Measurements from ENCODE around the gene CDK5R1.
A peak's percentile ranks its signal among the peaks of the same experiment; 100 is the strongest.

CDK5R1 gene

DNA sequence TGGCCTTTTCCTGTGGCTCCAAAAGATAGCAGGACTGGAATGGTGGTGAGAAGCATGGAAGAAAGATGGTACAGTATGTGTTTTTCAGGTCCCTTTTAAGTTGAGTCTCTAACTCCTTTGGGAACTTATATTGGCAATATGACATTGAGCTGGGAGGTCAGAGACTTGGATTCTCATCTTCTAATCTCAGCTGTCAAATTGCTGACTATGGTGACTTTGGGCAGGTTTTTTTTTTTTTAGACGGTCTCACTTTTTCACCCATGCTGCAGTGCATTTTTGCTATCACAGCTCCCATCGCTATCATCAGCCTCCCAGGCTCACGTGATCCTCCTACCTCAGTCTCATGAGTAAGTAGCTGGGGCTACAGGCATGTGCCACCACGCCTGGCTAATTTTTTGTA, 15.1 kb upstream of the CDK5R1 start:
- no peak for DNase-seq (ENCODE audit: low read depth, low spot score)

DNA sequence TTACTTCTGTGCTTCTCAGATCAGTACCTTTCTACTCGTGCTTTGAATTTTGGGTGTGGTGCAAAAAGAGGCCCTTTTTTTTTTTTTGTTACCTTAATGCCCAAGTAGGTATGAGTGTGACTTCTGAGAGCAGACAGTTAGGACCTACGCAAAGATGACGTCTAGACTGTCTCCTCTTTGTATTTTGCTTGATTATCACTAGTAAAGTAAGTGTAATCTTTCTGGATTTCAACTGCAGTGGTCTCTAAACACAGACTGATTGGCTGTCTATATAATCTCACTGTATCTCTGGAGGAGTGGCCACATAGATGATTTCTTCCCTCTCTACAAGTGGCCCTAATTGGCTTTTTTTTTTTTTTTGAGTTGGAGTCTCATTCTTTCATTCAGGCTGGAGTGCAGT, 11.5 kb upstream of the CDK5R1 start:
- no peak for DNase-seq (ENCODE audit: low read depth, low spot score)

DNA sequence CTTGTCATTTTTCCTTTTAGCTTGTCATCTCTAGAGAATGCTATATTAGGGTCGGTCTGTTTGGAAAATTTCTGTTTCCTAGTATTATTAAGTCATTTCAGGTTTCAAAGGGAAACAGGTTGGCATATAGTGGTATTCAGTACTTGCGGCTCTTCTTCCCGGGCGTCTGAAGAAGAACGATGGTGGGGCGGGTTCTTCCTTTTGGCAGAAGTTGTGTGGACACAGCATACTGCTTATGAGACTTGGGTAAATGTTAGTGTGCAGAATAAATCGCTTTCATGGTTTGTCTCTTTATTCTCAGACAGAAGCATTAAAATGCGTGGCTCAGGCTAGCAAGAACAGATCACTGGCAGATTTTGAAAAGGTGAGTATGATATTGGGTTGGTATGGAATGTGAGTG, 9.6 kb upstream of the CDK5R1 start:
- no peak for DNase-seq (ENCODE audit: low read depth, low spot score)

DNA sequence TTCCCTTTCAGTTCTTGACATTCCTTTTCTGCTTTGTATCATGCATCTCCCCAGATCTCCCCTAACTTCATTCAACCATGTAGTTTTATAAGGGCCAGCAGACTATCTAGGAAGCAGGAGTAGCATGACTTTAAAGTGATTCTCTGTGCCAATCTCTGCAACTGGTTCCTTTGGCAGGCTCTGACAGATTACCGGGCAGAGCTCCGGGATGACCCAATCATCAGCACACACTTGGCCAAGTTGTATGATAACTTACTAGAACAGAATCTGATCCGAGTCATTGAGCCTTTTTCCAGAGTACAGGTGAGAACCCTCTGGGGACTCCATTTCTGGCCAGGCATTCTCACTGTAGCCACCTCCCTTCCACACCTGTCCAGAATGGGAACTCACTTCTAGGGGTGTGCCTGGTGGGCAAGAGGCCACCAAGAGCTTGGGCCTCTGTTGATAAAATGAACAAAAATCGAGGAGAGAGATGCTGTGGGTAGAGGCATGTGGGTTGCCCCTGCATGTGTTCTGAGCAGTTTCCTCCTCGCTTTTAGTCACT, 7.6 kb upstream of the CDK5R1 start:
- DNase-seq (ENCODE audit: low read depth, low spot score): no peak

DNA sequence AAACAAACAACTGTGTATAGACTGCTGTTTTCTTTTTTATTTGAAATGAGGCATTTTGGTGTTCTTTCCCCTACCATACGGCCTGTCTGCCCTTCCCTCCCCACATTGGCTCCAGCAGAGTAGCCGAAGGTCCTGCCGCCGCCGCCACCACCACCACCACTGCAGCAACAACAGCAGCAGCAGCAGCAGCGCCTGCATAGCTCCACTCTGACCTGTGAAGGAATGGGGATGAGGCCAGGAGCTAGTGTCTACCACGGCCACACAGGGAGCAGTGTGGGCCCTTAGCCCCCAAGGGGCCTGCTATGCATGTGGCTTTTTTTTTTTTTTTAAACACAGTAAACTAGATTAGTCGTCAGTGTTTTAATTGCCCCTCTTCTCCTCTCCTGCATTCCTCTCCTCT, 5.6 kb upstream of the CDK5R1 start:
- no peak for DNase-seq (ENCODE audit: low read depth, low spot score)

DNA sequence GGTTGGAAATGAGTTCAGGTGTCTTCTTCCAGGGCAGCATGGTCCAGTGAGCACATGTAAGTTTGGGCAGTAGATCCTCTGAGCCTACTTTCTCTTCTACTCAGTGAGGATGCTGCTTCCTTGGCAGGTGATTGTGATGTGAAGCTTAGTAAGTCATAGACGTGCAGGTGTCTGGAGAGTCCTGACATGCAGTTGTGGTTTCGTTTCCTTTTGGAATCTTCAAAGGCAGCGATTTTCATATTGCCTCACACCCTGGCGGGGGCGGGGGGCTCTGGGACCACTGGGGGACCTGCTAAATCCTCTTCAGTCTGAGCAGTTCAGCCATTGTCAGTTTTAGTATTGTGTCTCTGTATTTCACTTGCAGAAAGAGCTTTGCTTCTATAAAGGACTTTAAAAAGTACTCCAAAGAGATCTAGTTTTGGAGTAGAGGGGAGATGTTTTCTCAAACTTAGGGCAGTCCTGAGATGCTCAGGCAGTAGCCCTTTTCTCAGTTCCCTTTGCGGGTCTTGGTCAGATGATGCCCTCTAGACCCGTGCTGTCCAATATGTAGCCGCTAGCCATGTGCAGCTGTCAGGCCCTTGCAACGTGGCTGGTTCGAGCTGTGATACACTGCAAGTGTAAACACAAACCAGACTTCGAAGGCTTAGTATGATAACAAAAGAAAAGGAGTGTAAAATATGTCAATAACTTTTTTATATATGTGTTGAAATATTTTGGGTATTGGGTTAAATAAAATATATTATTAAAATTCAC, 4.0 kb upstream of the CDK5R1 start:
- no peak for DNase-seq (ENCODE audit: low read depth, low spot score)

DNA sequence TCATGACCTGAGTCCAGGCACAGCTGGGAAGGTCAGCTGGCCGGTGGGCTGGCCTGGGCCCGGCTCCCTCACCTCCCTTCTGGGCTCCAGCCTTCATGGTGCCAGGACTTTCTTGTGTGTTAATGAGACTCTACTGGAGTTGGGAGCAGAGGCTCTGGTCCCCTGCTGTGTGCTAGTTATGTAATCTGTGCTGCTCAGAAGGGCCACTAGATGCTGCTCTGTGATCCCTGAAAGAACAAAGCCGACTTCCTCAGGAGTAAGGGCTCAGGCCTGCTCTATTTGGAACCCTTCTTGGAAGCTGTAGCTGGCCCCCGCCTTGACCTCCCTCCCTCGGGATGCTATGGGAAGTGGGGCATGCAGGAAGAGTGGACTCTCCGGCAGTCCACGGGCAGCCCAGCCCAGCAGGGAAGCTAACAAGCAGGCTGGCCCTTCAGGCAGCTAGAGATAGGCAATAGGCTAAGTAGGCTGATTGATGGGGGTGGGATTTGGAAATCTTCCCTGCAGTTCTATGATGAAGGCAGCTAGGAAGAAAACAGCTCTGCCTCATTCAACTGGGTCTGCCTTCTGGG, 3.3 kb upstream of the CDK5R1 start:
- DNase-seq (ENCODE audit: low read depth, low spot score): peak; percentile 89

DNA sequence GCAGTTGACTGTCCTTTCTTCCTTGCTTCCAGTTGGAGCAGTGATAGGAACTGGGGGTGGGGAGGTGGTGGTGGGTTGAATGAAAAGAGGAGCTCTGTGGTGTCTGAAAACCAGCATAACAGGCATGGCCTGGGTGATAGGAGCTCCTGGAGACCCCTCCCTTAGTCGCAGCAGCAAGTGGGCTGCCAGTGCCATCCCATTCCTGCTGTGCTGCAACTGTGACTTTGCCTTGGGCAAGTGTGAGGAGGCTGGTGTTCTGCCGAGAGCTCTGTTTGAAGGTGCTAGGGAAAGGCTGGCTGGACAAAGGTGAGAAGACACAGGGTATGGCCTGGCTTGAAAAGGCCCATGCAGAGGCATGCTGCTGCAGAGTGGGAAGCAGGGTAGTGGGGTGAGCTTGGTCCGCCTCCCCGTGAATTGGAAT, 2.7 kb upstream of the CDK5R1 start:
- DNase-seq (ENCODE audit: low read depth, low spot score): no peak

DNA sequence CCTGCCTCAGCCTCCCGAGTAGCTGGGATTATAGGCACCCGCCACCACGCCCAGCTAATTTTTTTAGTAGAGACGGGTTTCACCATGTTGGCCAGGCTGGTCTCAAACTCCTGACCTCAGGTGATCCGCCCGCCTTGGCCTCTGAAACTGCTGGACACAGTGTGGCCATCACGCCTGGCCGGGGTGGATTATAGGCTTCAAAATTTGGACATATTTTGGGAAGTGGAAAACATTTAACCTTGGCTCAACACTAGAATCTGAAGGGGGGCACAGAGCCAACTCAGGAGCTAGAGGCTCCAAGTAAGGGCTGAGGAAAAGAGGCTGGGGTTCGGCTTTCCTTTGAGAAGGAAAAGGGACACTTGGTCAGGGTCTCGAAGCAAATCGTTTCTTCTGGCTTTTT, 2.2 kb upstream of the CDK5R1 start:
- DNase-seq (ENCODE audit: low read depth, low spot score): no peak

DNA sequence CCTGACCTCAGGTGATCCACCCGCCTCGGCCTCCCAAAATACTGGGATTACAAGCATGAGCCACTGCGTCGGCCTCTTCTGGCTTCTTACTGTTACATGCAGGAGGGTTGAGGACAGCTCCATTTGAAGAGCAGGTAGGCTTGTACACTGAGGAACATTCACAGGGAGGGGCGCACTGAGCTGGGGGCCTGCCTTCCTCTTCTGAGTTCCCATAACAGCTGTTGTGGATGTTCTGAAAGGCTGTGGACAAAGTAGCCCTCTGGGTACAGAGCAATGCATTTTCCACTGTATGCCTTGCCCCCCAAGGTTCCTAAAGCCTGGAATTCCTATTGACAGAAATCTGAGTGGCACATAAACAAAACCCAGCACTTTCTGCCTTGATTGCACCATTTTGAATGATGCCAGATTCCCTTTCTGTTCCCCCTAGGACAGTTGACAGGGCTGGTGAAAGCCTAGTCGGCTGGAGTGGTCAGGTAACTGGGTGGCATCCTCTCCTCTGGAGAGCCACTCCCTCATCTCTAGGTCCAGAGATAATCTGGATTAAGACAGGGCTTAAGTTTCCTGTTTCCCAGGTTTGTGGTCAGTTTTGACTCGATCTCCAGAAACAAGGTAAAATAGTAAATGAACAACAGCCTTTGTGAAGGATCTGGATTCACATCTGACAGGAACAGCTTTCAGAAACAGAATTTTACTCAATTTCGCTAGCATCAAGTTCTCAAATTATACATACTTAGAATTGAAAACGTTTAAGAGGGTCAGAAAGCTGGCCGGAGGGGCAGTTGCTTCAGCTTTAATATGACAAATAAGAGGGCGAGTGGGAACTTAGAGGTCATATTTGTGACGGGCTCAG, 1.3 kb upstream of the CDK5R1 start:
- DNase-seq (ENCODE audit: low read depth, low spot score): no peak

DNA sequence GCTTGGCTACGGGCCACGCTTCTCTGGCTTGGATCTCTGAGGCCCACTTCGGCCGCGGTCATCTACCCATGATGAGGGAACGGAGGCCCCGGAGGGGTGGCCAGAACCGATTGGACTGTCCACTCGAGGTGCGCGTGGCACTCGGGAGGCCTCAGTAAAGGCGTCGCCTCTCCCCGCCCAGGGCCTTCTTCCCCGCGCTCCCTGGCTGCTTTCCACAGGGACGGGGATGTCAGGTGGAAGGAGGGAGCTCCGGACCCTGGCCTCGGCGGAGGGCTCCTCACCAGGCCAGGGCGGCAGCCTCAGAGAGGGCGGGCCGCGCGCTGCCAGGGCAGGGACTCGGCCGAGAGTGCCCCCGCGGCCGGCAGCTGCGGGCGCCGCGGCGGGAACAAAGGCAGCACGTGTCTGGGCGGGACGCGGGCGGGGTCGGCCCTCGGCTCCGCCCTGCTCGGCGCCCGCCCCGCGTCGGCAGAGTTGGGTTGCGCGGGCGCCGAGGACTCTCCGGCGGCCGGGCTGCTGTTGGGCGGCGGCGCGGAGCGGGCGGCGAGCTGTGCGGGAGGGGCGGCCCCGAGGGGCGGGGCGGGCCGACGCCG, 587 bp upstream of the CDK5R1 start:
- no peak for DNase-seq (ENCODE audit: low read depth, low spot score)

DNA sequence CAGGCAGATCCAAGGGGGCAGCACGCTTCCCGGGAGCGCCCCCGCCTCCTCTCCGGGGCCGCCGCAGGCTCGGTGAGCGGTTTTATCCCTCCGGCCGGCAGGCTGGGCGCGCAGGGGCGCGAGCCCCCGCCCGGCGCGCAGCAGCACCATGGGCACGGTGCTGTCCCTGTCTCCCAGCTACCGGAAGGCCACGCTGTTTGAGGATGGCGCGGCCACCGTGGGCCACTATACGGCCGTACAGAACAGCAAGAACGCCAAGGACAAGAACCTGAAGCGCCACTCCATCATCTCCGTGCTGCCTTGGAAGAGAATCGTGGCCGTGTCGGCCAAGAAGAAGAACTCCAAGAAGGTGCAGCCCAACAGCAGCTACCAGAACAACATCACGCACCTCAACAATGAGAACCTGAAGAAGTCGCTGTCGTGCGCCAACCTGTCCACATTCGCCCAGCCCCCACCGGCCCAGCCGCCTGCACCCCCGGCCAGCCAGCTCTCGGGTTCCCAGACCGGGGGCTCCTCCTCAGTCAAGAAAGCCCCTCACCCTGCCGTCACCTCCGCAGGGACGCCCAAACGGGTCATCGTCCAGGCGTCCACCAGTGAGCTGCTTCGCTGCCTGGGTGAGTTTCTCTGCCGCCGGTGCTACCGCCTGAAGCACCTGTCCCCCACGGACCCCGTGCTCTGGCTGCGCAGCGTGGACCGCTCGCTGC, 832 bp downstream of the CDK5R1 start:
- no peak for DNase-seq (ENCODE audit: low read depth, low spot score)

DNA sequence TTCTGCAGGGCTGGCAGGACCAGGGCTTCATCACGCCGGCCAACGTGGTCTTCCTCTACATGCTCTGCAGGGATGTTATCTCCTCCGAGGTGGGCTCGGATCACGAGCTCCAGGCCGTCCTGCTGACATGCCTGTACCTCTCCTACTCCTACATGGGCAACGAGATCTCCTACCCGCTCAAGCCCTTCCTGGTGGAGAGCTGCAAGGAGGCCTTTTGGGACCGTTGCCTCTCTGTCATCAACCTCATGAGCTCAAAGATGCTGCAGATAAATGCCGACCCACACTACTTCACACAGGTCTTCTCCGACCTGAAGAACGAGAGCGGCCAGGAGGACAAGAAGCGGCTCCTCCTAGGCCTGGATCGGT, 1.4 kb downstream of the CDK5R1 start:
- no peak for DNase-seq (ENCODE audit: low read depth, low spot score)

DNA sequence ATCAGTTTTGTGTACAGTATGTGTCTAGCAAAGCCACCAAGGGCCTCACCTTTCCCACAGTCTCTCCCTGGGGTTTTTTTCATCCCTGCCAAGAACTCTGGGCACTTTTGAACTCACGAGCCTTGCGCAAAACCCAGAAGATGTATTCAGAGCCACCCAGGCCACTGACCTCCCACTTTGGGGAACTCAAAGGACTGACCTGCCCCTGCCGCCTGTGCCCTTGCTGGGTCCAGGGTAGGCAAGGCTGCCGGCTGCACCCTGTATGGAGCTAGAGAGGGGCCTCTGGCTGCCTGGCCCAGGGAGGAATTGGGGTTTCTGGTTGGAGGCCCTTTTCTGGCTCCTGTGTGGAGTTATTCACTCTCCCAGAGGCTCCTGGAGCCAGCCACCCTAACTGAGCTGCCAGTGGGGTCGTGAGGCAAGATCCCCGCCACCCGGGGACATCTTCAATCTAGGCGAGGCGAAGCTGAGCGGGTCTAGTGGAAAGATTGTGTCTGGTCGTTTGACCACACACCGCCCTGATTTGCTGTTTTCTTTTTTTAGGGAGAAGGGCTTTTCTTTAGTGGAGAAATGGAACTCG, 1.9 kb downstream of the CDK5R1 start:
- DNase-seq (ENCODE audit: low read depth, low spot score): no peak

DNA sequence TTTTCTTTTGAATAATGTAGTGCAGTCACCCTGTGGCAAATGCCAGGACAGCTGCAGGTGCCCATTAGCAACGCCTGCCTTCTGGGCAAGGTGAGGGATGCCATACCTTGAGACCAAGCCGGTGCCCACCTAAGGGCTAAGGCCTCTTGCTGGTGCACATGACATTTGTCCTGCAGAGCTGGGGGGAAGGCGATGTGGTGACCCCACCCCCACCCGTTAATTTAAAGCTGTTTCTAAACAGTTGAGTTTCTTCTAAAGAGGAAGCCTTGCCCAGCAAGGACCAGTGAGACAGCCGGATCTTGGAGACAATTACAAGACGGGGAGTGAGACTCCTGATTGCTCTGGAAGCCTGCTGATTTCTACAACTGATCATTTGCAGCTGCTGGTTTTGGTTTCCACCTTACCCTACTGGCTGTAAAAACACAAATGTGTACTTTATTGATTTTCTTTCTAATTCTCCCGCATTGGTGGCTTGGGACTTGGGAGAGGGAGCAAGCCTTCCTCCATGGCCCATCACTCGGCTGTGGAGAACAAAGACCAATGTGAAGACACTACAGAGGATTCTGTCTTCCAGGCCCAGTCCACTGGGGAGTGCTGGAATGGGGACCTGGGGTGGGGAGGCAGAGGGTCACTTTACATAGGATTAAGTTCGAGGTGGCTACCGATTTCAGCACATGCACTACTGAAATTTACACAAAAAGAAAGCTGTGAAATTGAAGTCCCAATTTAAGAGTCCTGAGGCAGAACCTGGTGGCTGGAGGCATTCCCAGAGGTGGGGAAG, 2.7 kb downstream of the CDK5R1 start:
- no peak for DNase-seq (ENCODE audit: low read depth, low spot score)

DNA sequence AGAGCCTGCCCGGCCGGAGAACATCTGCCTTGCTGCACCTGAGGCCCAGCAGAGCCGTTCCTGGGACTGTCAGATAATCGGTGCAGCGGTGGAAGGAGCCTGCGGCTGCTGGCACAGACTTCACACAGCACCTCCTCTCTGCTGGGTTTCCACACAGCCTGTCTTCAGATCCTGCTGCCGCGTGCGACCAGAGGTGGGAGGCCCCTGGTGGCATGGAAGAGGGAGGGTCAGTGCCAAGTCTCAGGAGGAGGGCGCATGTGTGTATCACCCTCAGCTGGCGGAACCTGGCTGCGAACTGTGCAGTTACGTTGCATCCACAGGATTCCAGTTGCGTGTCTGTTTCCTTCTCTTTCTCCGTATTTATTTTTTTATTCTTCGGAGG, 3.3 kb downstream of the CDK5R1 start:
- DNase-seq (ENCODE audit: low read depth, low spot score): no peak

DNA sequence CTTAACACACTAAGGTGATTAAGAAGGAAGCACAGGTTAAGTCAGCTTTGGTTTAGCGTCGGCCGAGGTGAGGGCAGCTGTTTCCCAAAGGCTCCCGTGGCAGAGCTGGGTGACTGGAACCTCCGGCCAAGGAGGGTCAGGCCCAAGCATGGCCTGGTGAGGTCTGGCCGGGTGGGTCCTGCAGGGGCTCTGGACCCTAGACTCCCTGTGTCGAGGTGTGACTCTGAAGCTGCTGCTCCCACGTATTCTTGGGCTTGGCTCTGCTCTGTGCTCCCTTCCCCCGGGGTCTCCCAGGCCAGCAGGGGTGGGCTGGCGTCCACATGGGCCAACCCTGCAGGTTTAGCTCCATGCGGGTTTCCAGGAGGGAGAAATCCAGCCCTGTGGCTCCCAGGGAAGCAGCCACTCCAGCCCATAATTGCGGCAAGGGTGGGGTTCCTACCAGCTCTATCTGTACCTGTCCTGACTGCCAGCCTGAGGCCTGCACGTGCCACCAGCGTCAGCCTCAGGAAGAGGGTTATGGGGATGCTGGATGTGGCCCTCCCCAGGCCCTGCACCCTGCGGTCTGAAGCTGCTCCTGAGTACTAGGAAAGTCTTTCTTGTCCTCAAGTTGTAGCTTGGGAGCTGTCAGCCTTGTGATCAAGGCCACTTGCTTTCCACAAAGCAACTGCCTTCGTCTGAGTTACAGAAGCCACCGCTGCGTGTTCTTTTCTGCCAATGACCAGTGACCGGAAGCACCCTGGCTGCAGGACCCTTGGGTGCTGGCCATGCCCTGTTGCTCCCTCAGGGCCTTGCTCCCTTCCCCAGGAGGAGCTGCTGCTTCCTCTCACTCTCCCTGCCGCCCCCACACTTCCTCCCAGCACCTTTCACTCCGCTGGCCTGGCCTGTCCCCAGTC, 4.8 kb downstream of the CDK5R1 start:
- DNase-seq (ENCODE audit: low read depth, low spot score): no peak

DNA sequence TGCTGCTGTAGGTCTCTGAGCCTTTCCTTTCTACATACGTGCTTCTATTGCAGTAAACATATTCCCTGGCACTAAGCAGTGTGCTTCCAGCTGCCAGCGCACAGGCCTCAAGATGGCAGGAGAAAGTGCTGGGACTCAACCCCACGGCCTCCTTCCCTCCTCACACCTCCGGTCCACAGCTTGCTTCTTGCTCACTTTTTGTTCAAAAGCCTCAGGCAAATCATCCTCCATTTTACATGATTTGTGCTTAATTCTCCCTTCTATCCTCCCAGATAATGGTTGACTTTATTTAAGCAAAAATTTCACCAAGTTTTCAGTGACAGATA, 5.4 kb downstream of the CDK5R1 start:
- no peak for DNase-seq (ENCODE audit: low read depth, low spot score)

DNA sequence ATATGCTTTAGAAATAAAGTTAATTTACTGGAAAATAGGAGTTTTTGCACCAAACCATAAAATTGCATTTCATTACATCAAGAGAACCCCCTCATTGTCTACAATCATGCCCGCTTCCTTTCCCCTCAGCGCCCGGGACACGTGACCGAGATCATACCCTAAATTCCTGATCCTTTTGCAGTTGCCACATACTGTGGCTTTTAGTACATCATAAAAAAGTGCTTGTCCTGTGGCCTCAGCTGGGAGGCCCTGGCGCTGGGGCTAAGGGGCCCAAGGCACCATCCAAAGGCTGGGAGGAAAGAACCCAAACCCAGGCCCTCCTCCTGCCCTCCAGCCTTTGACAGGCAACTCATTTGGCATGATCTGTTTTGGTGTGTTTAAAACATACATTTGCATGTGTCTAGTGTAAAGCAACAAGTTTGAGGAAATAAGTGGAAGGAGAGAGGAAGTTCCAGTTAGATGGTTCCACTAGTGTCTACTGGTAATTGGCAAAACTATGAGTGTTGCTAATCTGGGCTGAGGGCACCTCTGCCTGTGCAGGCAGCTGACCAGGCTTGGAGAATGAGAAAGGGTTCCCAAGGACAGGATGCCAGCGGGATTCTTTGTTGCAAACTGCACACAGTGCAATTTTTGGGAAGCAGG, 6.0 kb downstream of the CDK5R1 start:
- no peak for DNase-seq (ENCODE audit: low read depth, low spot score)

Measured in brain pericyte (primary cell).